ENCODE measurements around the gene RHBDF2. TPM values are rescaled to one million over a fixed set of nuclear protein-coding genes. Genes with fewer than 3 reads are reported as not detected.

RHBDF2 gene
- total RNA-seq, 4 donors from 2014 or later, result 3.8 to 26.1 (median 8.4) TPM

DNA sequence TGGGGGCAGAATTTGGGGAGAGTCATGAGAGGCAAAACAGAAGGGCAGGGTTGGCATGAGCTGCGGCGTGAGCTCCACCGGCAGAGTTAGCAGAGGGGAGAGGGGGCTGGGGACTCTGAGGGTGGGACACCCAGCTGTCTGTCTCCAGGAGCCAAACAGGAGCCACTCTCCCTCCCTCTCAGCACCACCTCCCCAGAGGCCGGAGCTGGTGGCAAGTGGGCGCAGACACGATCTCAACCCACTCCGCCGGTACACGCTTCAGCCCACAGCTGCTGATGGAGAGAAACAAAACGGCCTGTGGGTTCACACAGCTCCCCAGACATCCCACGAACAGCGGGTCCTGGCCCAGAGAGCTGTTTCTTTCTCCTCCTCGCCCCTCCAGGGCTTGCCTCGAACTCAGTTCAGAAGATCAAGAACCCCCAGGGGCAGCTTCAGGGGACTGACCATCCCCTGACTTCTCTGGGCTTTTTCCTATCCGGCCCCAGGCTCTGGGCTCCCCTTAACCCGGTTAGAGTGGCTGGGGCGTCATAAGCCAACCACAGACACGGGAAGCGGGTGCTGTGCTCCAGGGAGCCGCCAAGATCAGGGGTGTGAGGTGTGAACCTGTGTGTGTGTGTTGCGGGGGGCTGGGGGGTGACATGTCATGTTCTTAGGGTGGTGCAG, 7.6 kb downstream of the RHBDF2 start:
- TF ChIP-seq, protein P1, sequence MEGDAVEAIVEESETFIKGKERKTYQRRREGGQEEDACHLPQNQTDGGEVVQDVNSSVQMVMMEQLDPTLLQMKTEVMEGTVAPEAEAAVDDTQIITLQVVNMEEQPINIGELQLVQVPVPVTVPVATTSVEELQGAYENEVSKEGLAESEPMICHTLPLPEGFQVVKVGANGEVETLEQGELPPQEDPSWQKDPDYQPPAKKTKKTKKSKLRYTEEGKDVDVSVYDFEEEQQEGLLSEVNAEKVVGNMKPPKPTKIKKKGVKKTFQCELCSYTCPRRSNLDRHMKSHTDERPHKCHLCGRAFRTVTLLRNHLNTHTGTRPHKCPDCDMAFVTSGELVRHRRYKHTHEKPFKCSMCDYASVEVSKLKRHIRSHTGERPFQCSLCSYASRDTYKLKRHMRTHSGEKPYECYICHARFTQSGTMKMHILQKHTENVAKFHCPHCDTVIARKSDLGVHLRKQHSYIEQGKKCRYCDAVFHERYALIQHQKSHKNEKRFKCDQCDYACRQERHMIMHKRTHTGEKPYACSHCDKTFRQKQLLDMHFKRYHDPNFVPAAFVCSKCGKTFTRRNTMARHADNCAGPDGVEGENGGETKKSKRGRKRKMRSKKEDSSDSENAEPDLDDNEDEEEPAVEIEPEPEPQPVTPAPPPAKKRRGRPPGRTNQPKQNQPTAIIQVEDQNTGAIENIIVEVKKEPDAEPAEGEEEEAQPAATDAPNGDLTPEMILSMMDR (IDR thresholded peaks at IDR 0.05), result no peak
- TF ChIP-seq POLR2A (IDR thresholded peaks at IDR 0.05), result no peak
- DNase-seq, result no peak
- no peaks in the 10 kb centered on the region for H3K9me3 ChIP-seq
- H3K36me3 ChIP-seq, result no peaks in the 10 kb centered on the region
- peak overlapping the region; percentile 47 to 49 for H3K27ac ChIP-seq
- H3K4me3 ChIP-seq, result no peak overlapping the region
- no peaks in the 10 kb centered on the region for H3K27me3 ChIP-seq
- intact Hi-C loops (cut with DNase I; ENCODE audit: low total_unique reads), result no loop called here
- H3K4me1 ChIP-seq, result peaks cover 0 to 4% of the 10 kb centered on the region in 2 donors

DNA sequence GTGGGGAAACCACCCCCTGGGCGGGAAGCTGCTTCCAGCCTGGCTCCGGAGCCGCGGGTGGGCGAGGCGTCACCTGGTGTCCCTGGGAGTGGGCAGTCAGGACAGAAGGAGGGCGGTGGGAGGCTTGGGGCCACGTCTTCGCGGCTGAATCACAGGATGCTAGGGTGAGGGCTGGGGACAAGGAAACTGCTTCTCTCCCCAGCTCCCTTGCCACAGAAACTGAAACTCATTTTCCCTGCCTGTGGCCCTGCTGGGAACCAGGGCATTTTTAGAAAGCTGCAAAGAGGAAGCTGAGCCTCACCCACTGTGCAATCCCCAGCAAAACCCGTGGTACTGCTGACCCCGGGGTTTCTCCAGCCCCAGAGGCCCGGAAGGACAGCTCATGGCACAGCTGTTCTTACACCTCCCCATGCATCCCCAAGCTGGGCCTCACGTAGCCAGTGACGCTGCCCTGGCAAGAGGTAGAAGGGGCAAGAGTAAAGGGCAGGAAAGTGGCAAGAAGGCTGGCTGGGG, 8.2 kb downstream of the RHBDF2 start:
- DNase-seq, result peak in 1 of 2 donors; percentile 41

DNA sequence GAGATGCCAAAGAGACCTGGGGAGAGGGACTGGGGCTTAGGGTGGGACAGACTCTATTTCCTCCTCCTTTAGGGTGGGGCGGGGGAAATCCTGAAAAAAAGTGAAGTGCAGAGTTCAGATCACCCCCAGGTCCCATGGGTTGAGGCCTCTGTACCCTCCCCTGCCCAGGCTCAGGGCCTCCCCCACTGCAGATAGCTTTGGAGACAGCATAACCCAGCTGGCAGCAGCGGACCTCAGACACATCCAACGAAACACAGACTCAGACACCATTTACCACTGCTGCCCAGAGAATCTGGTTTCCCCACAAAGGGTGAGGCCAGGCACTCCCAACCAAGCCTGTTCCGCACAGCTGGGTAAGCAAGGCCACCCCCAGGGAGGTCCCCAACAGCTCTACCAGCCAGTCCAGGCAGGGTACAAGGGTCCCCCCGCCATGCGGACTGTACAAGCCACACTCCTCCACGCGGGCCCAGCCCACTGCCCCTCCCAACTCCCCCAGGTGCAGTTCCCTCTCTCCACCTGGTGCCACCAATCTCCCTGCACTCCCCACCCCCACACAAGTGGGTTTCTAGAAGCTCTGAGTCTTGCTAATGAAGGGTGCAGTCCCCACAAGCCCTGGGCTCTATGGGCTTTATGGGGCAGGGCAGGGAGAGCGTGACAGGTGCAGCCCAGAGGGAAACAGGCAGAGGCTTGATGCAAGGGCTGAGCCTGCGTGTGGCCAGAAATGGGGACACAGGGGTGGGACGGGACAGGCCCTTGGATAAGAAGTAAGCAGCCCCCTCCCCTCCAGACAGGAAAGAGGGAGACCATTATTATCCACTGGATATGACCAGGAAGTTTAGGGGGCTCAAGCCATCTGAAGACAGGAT, 8.9 kb downstream of the RHBDF2 start:
- no peaks in the 10 kb centered on the region for H3K36me3 ChIP-seq
- DNase-seq, result no peak
- H3K4me1 ChIP-seq, result no peaks in the 10 kb centered on the region
- no peaks in the 10 kb centered on the region for H3K27me3 ChIP-seq
- no peak overlapping the region for H3K4me3 ChIP-seq
- intact Hi-C loops (cut with DNase I; ENCODE audit: low total_unique reads), result no loop called here
- peak overlapping the region; percentile 4 to 49 for H3K27ac ChIP-seq
- TF ChIP-seq, protein P1 (IDR thresholded peaks at IDR 0.05), result no peak
- TF ChIP-seq POLR2A (IDR thresholded peaks at IDR 0.05), result no peak
- H3K9me3 ChIP-seq, result no peaks in the 10 kb centered on the region

More for the DNA sequence above, 8.2 kb downstream of the RHBDF2 start:
- H3K36me3 ChIP-seq, result no peaks in the 10 kb centered on the region
- TF ChIP-seq, protein P1 (IDR thresholded peaks at IDR 0.05), result no peak
- TF ChIP-seq POLR2A (IDR thresholded peaks at IDR 0.05), result peak in 1 of 2 donors; percentile 9
- no peaks in the 10 kb centered on the region for H3K27me3 ChIP-seq
- H3K27ac ChIP-seq, result peak overlapping the region; percentile 47 to 49
- intact Hi-C loops (cut with DNase I; ENCODE audit: low total_unique reads), result no loop called here
- no peak overlapping the region for H3K4me3 ChIP-seq
- no peaks in the 10 kb centered on the region for H3K9me3 ChIP-seq
- H3K4me1 ChIP-seq, result peaks cover 0 to under 1% of the 10 kb centered on the region in 2 donors

DNA sequence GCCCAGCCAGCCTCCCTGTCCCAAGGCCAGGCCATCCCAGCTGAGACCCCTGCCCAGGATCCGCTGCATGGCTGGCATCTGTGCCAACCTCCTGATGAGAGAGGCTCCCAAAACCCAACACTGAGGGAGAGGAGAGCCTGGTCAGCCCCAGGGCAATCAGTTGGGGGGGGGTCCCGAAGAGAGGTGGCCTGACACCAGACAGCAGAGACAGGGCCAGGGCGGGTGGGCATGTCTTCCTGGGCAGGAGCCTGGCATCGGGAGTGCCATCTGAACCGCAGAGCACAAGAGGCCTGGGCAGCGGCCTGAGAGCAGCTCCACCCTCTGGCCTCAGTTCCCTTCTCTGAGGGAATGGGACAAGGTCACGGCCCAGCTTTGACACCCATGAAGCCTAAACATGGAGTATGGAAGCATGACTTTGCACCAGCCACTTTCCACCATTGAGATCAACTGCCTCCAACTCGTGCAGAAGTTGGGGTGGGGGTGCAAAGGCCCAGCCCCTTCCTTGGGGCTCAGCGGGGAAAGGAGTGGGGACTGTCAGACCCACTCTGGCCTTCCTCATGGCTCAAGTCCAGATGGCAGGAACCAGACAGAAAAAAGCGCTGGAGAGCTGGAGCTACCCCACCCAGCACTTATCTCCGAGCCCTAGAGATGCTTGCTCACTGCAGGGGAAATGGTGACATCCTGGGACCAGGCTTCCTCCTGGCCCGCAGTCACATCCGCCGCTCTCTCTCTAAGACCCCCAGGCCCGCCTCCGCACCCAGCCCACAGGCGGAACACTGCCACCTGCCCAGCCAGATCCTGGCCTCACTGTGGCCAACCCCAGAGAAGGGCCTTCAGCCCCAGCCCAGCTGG, 9.7 kb downstream of the RHBDF2 start:
- TF ChIP-seq, protein P1 (IDR thresholded peaks at IDR 0.05), result no peak
- TF ChIP-seq POLR2A (IDR thresholded peaks at IDR 0.05), result no peak

More for the DNA sequence above, 9.7 kb downstream of the RHBDF2 start:
- Histone ChIP-seq H3K9me3 (no peaks in the 10 kb centered on the region), H3K4me3 (no peak overlapping the region), H3K27ac (peak overlapping the region in 1 of 2 donors; percentile 4), H3K36me3 (no peaks in the 10 kb centered on the region), H3K27me3 (no peaks in the 10 kb centered on the region), H3K4me1 (no peaks in the 10 kb centered on the region)
- intact Hi-C loops (cut with DNase I; ENCODE audit: low total_unique reads), result no loop called here
- DNase-seq, result no peak

Data from uterus (tissue), 4 donors.